Stimulated activated CD4-positive, alpha-beta T cell treated with anti-CD3 and anti-CD28 coated beads, Interleukin-2, amount 100 ng/mL, for 48 hours (primary cell): Measurements from ENCODE around the gene UAP1L1.

ENCODE experiments used
- DNase-seq, 2 donors: peaks; one replicate each; pipeline ENCODE4 v3.0.0-alpha.2; 2020

UAP1L1 gene

GRCh38 chr9:137077758-137078693 lies 709 bp downstream of the UAP1L1 start:
- DNase-seq: no peak

- DNase-seq: no peak
Observed at GRCh38 chr9:137078701-137079400, 1.5 kb downstream of the UAP1L1 start.

GRCh38 chr9:137079401-137079787 lies 2.1 kb downstream of the UAP1L1 start:
- DNase-seq: no peak

- DNase-seq: no peak
Observed at GRCh38 chr9:137080260-137081122, 3.2 kb downstream of the UAP1L1 start.

GRCh38 chr9:137082222-137082924 lies 5.1 kb downstream of the UAP1L1 start:
- DNase-seq: no peak

GRCh38 chr9:137082925-137083290 lies 5.6 kb downstream of the UAP1L1 start:
- DNase-seq: no peak

GRCh38 chr9:137083394-137084004 lies 6.2 kb downstream of the UAP1L1 start:
- DNase-seq: no peak

GRCh38 chr9:137084526-137084925 lies 7.2 kb downstream of the UAP1L1 start:
- no peak for DNase-seq

- DNase-seq: peak; percentile 28 to 34
Observed at GRCh38 chr9:137085920-137086530, 8.7 kb downstream of the UAP1L1 start.

GRCh38 chr9:137086531-137087408 lies 9.5 kb downstream of the UAP1L1 start, which contains the start of gene MAN1B1:
TSS of gene MAN1B1 (plus strand) at chr9:137086985. CDS start at chr9:137087000, 15 bp downstream.
- DNase-seq: peak; percentile 99

- peak in 1 of 2 donors; percentile 19 for DNase-seq
Observed at GRCh38 chr9:137087409-137087925, 10.2 kb downstream of the UAP1L1 start.

GRCh38 chr9:137088121-137088520 lies 10.8 kb downstream of the UAP1L1 start:
- no peak for DNase-seq

- no peak for DNase-seq
Observed at GRCh38 chr9:137089232-137089947, 12.1 kb downstream of the UAP1L1 start.

- DNase-seq: peak; percentile 72 to 78
Observed at GRCh38 chr9:137095664-137096517, 18.6 kb downstream of the UAP1L1 start.

- DNase-seq: no peak
Observed at GRCh38 chr9:137096785-137097546, 19.6 kb downstream of the UAP1L1 start.

GRCh38 chr9:137097761-137098462 lies 20.6 kb downstream of the UAP1L1 start:
- no peak for DNase-seq

GRCh38 chr9:137099231-137099630 lies 21.9 kb downstream of the UAP1L1 start:
- DNase-seq: no peak
